A673 (cell line): ENCODE data around the gene CWF19L1. TPM values are rescaled to one million over a fixed set of nuclear protein-coding genes. Genes with fewer than 3 reads are reported as not detected.

Experiments
- BruUV-seq: library from RNA; stranded (reverse); fragments of 400-500 nt; replicated peaks from 2 replicates; lab custom pipeline; 2021; lab: Mats Ljungman, UMichigan
- CTCF ChIA-PET: fragments of 300-600 bp; sonication (Branson Sonifier 250); formaldehyde crosslinking; loops from one replicate; lab custom pipeline; 2022; ENCODE audit warnings: antibody characterized with exemption; lab: Charles Lee
- POLR2A ChIA-PET: fragments of 300-600 bp; sonication (Branson Sonifier 250); formaldehyde crosslinking; loops from one replicate; lab custom pipeline; 2022; ENCODE audit warnings: antibody characterized with exemption; ENCODE audit not compliant: low non-redundant PET; lab: Charles Lee
- DNase-seq: peaks from one replicate; pipeline ENCODE4 v3.0.0-alpha.2; 2015; ENCODE audit warnings: low spot score
- H3K27ac ChIP-seq: fragments of 200-600 bp; sonication (generic); 2 replicates; pipeline ENCODE4 v1.5.1; 2016; ENCODE audit warnings: mixed run types, low read depth, mild to moderate bottlenecking, mixed read lengths, antibody characterized with exemption, low read length; ENCODE audit not compliant: poor library complexity, severe bottlenecking
- H3K27me3 ChIP-seq: fragments of 200-600 bp; sonication (generic); replicated peaks from 2 replicates; pipeline ENCODE4 v1.6.1; 2017; ENCODE audit warnings: mixed run types, low read depth, mild to moderate bottlenecking, mixed read lengths, antibody characterized with exemption, low read length; ENCODE audit not compliant: insufficient read depth, poor library complexity
- H3K36me3 ChIP-seq: fragments of 200-600 bp; sonication (generic); 2 replicates; pipeline ENCODE4 v1.6.1; 2016; ENCODE audit warnings: mixed run types, mild to moderate bottlenecking, mixed read lengths, antibody characterized with exemption, low read length; ENCODE audit not compliant: insufficient read depth, poor library complexity, severe bottlenecking
- H3K4me1 ChIP-seq: fragments of 200-600 bp; sonication (generic); 2 replicates; pipeline ENCODE4 v1.6.1; 2017; ENCODE audit warnings: mixed run types, mild to moderate bottlenecking, mixed read lengths, antibody characterized with exemption, low read length; ENCODE audit not compliant: insufficient read depth, poor library complexity, severe bottlenecking
- H3K4me3 ChIP-seq: fragments of 200-600 bp; sonication (generic); 2 replicates; pipeline ENCODE4 v1.5.1; 2016; ENCODE audit warnings: low read depth, mixed run types, mild to moderate bottlenecking, mixed read lengths, low read length; ENCODE audit not compliant: poor library complexity, severe bottlenecking
- H3K9me3 ChIP-seq: fragments of 200-600 bp; sonication (generic); 2 replicates; pipeline ENCODE4 v1.6.1; 2016; ENCODE audit warnings: mixed run types, low read depth, mild to moderate bottlenecking, mixed read lengths, antibody characterized with exemption, low read length; ENCODE audit not compliant: poor library complexity, severe bottlenecking
- CTCF ChIP-seq: fragments of 300-800, 200-600 bp; sonication (generic); conservative IDR thresholded peaks from 2 replicates; pipeline ENCODE4 v1.5.1; 2017; ENCODE audit warnings: low read depth, mild to moderate bottlenecking, antibody characterized with exemption, low read length, moderate library complexity, mixed read lengths
- EZH2 ChIP-seq: fragments of 200-600 bp; sonication (generic); IDR thresholded peaks from 2 replicates; pipeline ENCODE4 v1.6.1; 2017; ENCODE audit warnings: borderline replicate concordance, low read depth, mild to moderate bottlenecking, mixed read lengths, antibody characterized with exemption, low read length; ENCODE audit not compliant: poor library complexity, severe bottlenecking
- intact Hi-C: fragments of 100-400 bp; cut with micrococcal nuclease; formaldehyde crosslinking; loops from one replicate; pipeline ENCODE4 v1.10.0; 2022; ENCODE audit not compliant: unreplicated experiment
- total RNA-seq: library from RNA; stranded (reverse); gene quantifications from 2 replicates; pipeline ENCODE4 v1.2.3, GENCODE V29; 2021

Gene CWF19L1
- total RNA-seq, 1 experiment from 2014 or later: 39.8 TPM

- Histone ChIP-seq H3K27ac (no peak overlapping the region), H3K36me3 (peaks cover 75% of the 10 kb centered on the region), H3K27me3 (no peaks in the 10 kb centered on the region), H3K4me1 (no peaks in the 10 kb centered on the region), H3K9me3 (no peaks in the 10 kb centered on the region), H3K4me3 (no peak overlapping the region)
- POLR2A ChIA-PET: no interaction called here
- TF ChIP-seq EZH2 (no peak), CTCF (no peak)
- intact Hi-C loops: no loop called here
- BruUV-seq: no TSS peak
- no peak for DNase-seq
- CTCF ChIA-PET: no interaction called here
Measured at GRCh38 chr10:100201549-100201948, 65.9 kb downstream of the CWF19L1 start.

GRCh38 chr10:100194711-100195110 lies 72.7 kb downstream of the CWF19L1 start:
- Histone ChIP-seq H3K4me3 (no peak overlapping the region), H3K27me3 (no peaks in the 10 kb centered on the region), H3K9me3 (no peaks in the 10 kb centered on the region), H3K36me3 (peaks cover 70% of the 10 kb centered on the region), H3K4me1 (no peaks in the 10 kb centered on the region), H3K27ac (no peak overlapping the region)
- intact Hi-C loops: no loop called here
- no TSS peak for BruUV-seq
- ChIA-PET CTCF (no interaction called here), POLR2A (no interaction called here)
- DNase-seq: no peak
- TF ChIP-seq CTCF (no peak), EZH2 (no peak)

- CTCF ChIA-PET: no interaction called here
- Histone ChIP-seq H3K27me3 (no peaks in the 10 kb centered on the region), H3K27ac (no peak overlapping the region), H3K4me1 (peaks cover 3% of the 10 kb centered on the region), H3K9me3 (no peaks in the 10 kb centered on the region), H3K4me3 (no peak overlapping the region), H3K36me3 (peaks cover 61% of the 10 kb centered on the region)
- POLR2A ChIA-PET: no interaction called here
- intact Hi-C loops: no loop called here
- TF ChIP-seq EZH2: no peak
- TF ChIP-seq CTCF: no peak
- DNase-seq: no peak
- BruUV-seq: no TSS peak
Measured at GRCh38 chr10:100192350-100192749, 75.1 kb downstream of the CWF19L1 start.
